ENCODE data around the gene ARHGAP45.

- TF ChIP-seq CTCF (IDR thresholded peaks at IDR 0.05; ENCODE audit: insufficient read depth, low read depth, low read length) (no peak), EZH2 (IDR thresholded peaks at IDR 0.05; ENCODE audit: insufficient read depth, low read length) (no peak)
These were observed 17.9 kb upstream of the ARHGAP45 start for GRCh38 chr19:1049106-1049505.

Data from astrocyte (in vitro differentiated cells and primary cell).